Parathyroid adenoma (tissue), 2 donors: Measurements from ENCODE around the gene CDYL2.

Experiments used
- H2AFZ ChIP-seq: fragments of 300-600 bp; sonication (generic); one replicate; pipeline ENCODE4 v1.7.0; 2017; ENCODE audit warnings: antibody characterized with exemption, mild to moderate bottlenecking
- H3K27ac ChIP-seq: fragments of 300-600 bp; sonication (generic); one replicate; pipeline ENCODE4 v1.7.0; 2017
- H3K27me3 ChIP-seq: fragments of 300-600 bp; sonication (generic); one replicate; pipeline ENCODE4 v1.7.0; 2017; ENCODE audit warnings: low read length; ENCODE audit not compliant: control insufficient read depth, insufficient read depth
- H3K36me3 ChIP-seq: fragments of 300-600 bp; sonication (generic); one replicate; pipeline ENCODE4 v1.7.0; 2017; ENCODE audit warnings: low read length; ENCODE audit not compliant: control insufficient read depth, insufficient read depth
- H3K4me1 ChIP-seq: fragments of 300-600 bp; sonication (generic); one replicate; pipeline ENCODE4 v1.7.0; 2017; ENCODE audit warnings: control low read depth
- H3K4me2 ChIP-seq: fragments of 300-600 bp; sonication (generic); one replicate; pipeline ENCODE4 v1.7.0; 2017; ENCODE audit warnings: low read length
- H3K4me3 ChIP-seq: fragments of 300-600 bp; sonication (generic); one replicate; pipeline ENCODE4 v1.7.0; 2017; ENCODE audit warnings: low read depth, low read length
- H3K79me2 ChIP-seq: fragments of 300-600 bp; sonication (generic); one replicate; pipeline ENCODE4 v1.7.0; 2017; ENCODE audit warnings: control low read depth
- H3K9ac ChIP-seq: fragments of 300-600 bp; sonication (generic); one replicate; pipeline ENCODE4 v1.7.0; 2017; ENCODE audit warnings: mild to moderate bottlenecking
- H3K9me3 ChIP-seq: fragments of 300-600 bp; sonication (generic); one replicate; pipeline ENCODE4 v1.7.0; 2017; ENCODE audit warnings: low read length; ENCODE audit not compliant: control insufficient read depth
- CTCF ChIP-seq: fragments of 300-600 bp; sonication (generic); IDR thresholded peaks from one replicate; pipeline ENCODE4 v1.7.0; 2017; ENCODE audit warnings: antibody characterized with exemption, mild to moderate bottlenecking
- donor health status: primary hyperparathyroidism.

The CDYL2 gene

DNA sequence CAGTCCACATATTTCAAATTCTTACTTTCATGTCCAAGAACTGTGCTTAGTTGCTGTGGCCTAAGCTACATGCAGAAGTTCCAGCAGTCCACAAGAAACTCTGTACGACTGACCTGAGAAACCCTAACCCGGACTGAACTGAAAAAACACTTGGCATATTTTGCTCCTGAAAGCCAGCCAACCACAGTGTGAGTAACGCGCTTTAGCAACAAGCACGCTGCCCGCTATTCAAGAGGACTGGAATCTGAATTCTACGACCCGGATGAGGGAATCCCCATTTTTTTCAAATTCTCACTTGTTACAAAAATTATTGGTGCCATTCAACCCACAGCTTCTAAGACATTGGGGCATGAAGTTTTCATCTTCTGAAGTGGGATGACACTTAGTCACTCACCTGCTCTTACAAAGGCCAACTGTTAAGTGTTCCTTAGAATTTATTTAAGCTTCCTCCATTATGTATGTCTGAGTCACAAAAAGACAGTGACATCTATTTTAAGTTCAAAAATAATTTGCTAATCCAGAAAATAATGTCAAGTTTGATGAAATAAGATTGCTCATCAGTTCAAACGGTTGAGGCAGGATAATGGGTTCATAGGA is 78.7 kb downstream of the CDYL2 start:
- Histone ChIP-seq H3K9me3 (no peaks in the 10 kb centered on the region), H3K4me1 (no peaks in the 10 kb centered on the region), H3K9ac (no peak overlapping the region), H3K27ac (no peak overlapping the region), H3K4me3 (no peak overlapping the region), H3K36me3 (no peaks in the 10 kb centered on the region), H2AFZ (no peak overlapping the region), H3K27me3 (no peaks in the 10 kb centered on the region), H3K79me2 (no peaks in the 10 kb centered on the region), H3K4me2 (no peak overlapping the region)
- TF ChIP-seq CTCF = no peak

DNA sequence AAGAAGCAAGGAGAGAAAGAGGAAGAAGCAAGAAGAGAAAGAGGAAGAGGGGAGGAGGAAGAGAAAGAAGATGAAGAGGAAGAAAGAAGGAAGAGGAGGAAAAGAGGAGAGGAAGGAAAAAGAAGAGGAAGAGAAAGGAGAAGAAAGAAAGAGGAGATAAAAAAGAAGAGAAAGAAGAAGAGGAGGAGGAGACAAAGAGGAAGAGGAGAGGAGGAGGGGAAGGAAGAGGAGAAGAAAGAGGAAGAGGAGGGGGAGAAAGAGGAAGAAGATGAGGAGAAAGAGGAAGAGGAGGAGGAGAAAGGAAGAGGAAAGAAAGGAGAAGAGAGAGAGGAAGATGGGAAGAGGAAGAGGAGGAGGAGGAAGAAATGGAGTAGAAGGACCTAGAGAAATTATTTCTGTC is 80.4 kb downstream of the CDYL2 start:
- no peaks in the 10 kb centered on the region for H3K27me3 ChIP-seq
- H3K4me1 ChIP-seq = no peaks in the 10 kb centered on the region
- H3K9ac ChIP-seq = no peak overlapping the region
- no peaks in the 10 kb centered on the region for H3K9me3 ChIP-seq
- H3K79me2 ChIP-seq = no peaks in the 10 kb centered on the region
- H3K4me2 ChIP-seq = no peak overlapping the region
- H3K27ac ChIP-seq = no peak overlapping the region
- no peak overlapping the region for H3K4me3 ChIP-seq
- H2AFZ ChIP-seq = no peak overlapping the region
- H3K36me3 ChIP-seq = no peaks in the 10 kb centered on the region
- TF ChIP-seq CTCF = no peak

DNA sequence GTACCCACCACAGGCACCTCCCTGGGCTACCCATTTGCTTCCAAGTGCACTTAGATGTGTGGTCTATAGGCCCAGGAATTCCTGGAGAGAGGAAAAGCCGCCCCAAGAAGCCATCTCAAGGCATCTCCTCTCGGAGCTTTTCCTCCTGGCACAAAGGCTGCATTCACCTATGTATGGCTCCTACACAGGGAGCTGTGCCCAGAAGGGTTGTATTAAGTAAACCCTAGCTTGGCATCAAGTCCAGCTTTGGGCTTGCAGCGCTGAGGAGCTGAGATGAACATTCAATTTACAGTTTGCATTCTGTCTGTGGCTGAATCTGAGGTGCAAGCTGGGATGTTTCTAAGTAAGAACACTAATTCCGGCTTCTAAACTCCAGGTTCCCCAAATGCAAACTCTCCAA is 81.3 kb downstream of the CDYL2 start:
- Histone ChIP-seq H3K36me3 (no peaks in the 10 kb centered on the region), H3K27me3 (no peaks in the 10 kb centered on the region), H2AFZ (no peak overlapping the region), H3K4me3 (no peak overlapping the region), H3K4me1 (no peaks in the 10 kb centered on the region), H3K9me3 (no peaks in the 10 kb centered on the region), H3K27ac (no peak overlapping the region), H3K9ac (no peak overlapping the region), H3K4me2 (no peak overlapping the region), H3K79me2 (no peaks in the 10 kb centered on the region)
- no peak for TF ChIP-seq CTCF

GRCh38 chr16:80720804-80721371 is 83.5 kb downstream of the CDYL2 start:
- H3K27ac ChIP-seq = no peak overlapping the region
- no peak overlapping the region for H2AFZ ChIP-seq
- H3K27me3 ChIP-seq = no peaks in the 10 kb centered on the region
- no peak for TF ChIP-seq CTCF
- H3K4me3 ChIP-seq = no peak overlapping the region
- no peaks in the 10 kb centered on the region for H3K79me2 ChIP-seq
- H3K9ac ChIP-seq = no peak overlapping the region
- H3K36me3 ChIP-seq = no peaks in the 10 kb centered on the region
- no peaks in the 10 kb centered on the region for H3K4me1 ChIP-seq
- no peak overlapping the region for H3K4me2 ChIP-seq
- no peaks in the 10 kb centered on the region for H3K9me3 ChIP-seq

GRCh38 chr16:80719573-80719972 is 84.8 kb downstream of the CDYL2 start:
- H3K27ac ChIP-seq = no peak overlapping the region

More at GRCh38 chr16:80719573-80719972, 84.8 kb downstream of the CDYL2 start:
- Histone ChIP-seq H3K4me2 (no peak overlapping the region), H3K4me1 (no peaks in the 10 kb centered on the region), H3K9me3 (no peaks in the 10 kb centered on the region), H2AFZ (no peak overlapping the region), H3K36me3 (no peaks in the 10 kb centered on the region), H3K27me3 (no peaks in the 10 kb centered on the region), H3K79me2 (no peaks in the 10 kb centered on the region), H3K4me3 (no peak overlapping the region), H3K9ac (no peak overlapping the region)
- no peak for TF ChIP-seq CTCF
